GM12878 (cell line): ENCODE data around the gene NEAT1. TPM values are rescaled to one million over a fixed set of nuclear protein-coding genes. Genes with fewer than 3 reads are reported as not detected.

Experiments
- ATAC-seq: fragments of 200-7000 bp; cut with Tn5 transposase; 3 replicates; pipeline ENCODE4 v1.9.1; 2020; ENCODE audit warnings: mild to moderate bottlenecking, moderate library complexity
- BruUV-seq: library from RNA; stranded (reverse); fragments of 400-500 nt; replicated peaks from 2 replicates; lab custom pipeline; 2021; lab: Mats Ljungman, UMichigan
- CTCF ChIA-PET: fragments of 300-600 bp; sonication (Branson Sonifier 250); formaldehyde crosslinking; extraction: SDS; loops from one replicate; lab custom pipeline; 2021; ENCODE audit warnings: inconsistent platforms; lab: Yijun Ruan, JAX
- POLR2A ChIA-PET: fragments of 350-600 bp; formaldehyde crosslinking; extraction: SDS; loops from one replicate; lab custom pipeline; 2021; ENCODE audit warnings: inconsistent platforms; lab: Charles Lee
- RAD21 ChIA-PET: fragments of 300-600 bp; sonication (Branson Sonifier 250); formaldehyde crosslinking; loops from one replicate; lab custom pipeline; 2023; ENCODE audit warnings: antibody characterized with exemption; ENCODE audit not compliant: unreplicated experiment; lab: Charles Lee
- SMC1A ChIA-PET: fragments of 300-600 bp; sonication (Branson Sonifier 250); formaldehyde crosslinking; loops from one replicate; lab custom pipeline; 2023; ENCODE audit not compliant: unreplicated experiment, uncharacterized antibody; lab: Charles Lee
- DNase-seq: peaks from one replicate; pipeline ENCODE4 v3.0.0-alpha.2; 2011; ENCODE audit warnings: low read depth, low spot score
- FAIRE-seq: peaks from 3 replicates; lab custom pipeline; 2011; peaks lifted over from hg19 to GRCh38; lab: Jason Lieb, UNC
- H2AFZ ChIP-seq: 2 replicates; pipeline ENCODE4 v1.6.0; 2011; ENCODE audit warnings: low read depth, low read length, control low read depth; ENCODE audit not compliant: control insufficient read depth
- H3K27ac ChIP-seq: 2 replicates; pipeline ENCODE4 v1.5.1; 2011; ENCODE audit warnings: control low read depth; ENCODE audit not compliant: control insufficient read depth, insufficient read depth
- H3K27me3 ChIP-seq, 2 experiments: replicated peaks in 1 of 2; 2 replicates each; pipeline versions ENCODE4 v1.6.0 to v1.6.1; 2011; ENCODE audit warnings: low read length in 1 of 2; ENCODE audit not compliant: control insufficient read depth in 2 of 2, insufficient read depth in 2 of 2
- H3K36me3 ChIP-seq, 2 experiments: 2 replicates each; pipeline ENCODE4 v1.5.1; 2011; ENCODE audit warnings: low read length in 1 of 2; ENCODE audit not compliant: control insufficient read depth in 2 of 2, insufficient read depth in 2 of 2
- H3K4me1 ChIP-seq: 2 replicates; pipeline ENCODE4 v1.6.1; 2011; ENCODE audit warnings: mild to moderate bottlenecking, low read length, moderate library complexity, mixed read lengths; ENCODE audit not compliant: control insufficient read depth, insufficient read depth
- H3K4me2 ChIP-seq: 2 replicates; pipeline ENCODE4 v1.6.0; 2011; ENCODE audit warnings: control low read depth; ENCODE audit not compliant: control insufficient read depth, insufficient read depth
- H3K4me3 ChIP-seq: fragments of 200-600 bp; sonication (generic); 2 replicates; pipeline ENCODE4 v1.5.1; 2016
- H3K79me2 ChIP-seq: 2 replicates; pipeline ENCODE4 v1.6.0; 2011; ENCODE audit warnings: low read length; ENCODE audit not compliant: control insufficient read depth, insufficient read depth
- H3K9ac ChIP-seq: 2 replicates; pipeline ENCODE4 v1.8.0; 2011; ENCODE audit warnings: low read length, control low read depth, mixed read lengths; ENCODE audit not compliant: control insufficient read depth, insufficient read depth
- H3K9me3 ChIP-seq: replicated peaks from 3 replicates; pipeline ENCODE4 v1.5.1; 2011; ENCODE audit warnings: mild to moderate bottlenecking, low read length; ENCODE audit not compliant: control insufficient read depth, insufficient read depth
- H4K20me1 ChIP-seq: 2 replicates; pipeline ENCODE4 v1.6.0; 2011; ENCODE audit not compliant: control insufficient read depth, insufficient read depth
- ATF2 ChIP-seq: IDR thresholded peaks from 2 replicates; pipeline ENCODE4 v1.6.1; 2012; ENCODE audit warnings: low read length, inconsistent platforms
- BCLAF1 ChIP-seq: fragments of 450-650 bp; IDR thresholded peaks from 2 replicates; pipeline ENCODE4 v1.6.1; 2017; ENCODE audit warnings: antibody characterized with exemption, mild to moderate bottlenecking, moderate library complexity
- CBFB ChIP-seq: IDR thresholded peaks from 2 replicates; pipeline ENCODE4 v1.6.1; 2016; ENCODE audit warnings: antibody characterized with exemption, low read depth
- CHD2 ChIP-seq: IDR thresholded peaks from 2 replicates; pipeline ENCODE4 v1.6.1; 2011; ENCODE audit warnings: low read depth, low read length, improper control_type of control experiment, borderline replicate concordance
- ELK1 ChIP-seq: IDR thresholded peaks from 2 replicates; pipeline ENCODE4 v1.6.1; 2012; ENCODE audit warnings: low read depth, low read length, improper control_type of control experiment
- EZH2 ChIP-seq: IDR thresholded peaks from 2 replicates; pipeline ENCODE4 v1.6.1; 2012; ENCODE audit warnings: low read depth, mild to moderate bottlenecking, control low read depth, inconsistent platforms, low read length, borderline replicate concordance; ENCODE audit not compliant: control insufficient read depth
- GABPA ChIP-seq: IDR thresholded peaks from 2 replicates; pipeline ENCODE4 v1.6.1; 2014; ENCODE audit warnings: antibody characterized with exemption, low read depth, mild to moderate bottlenecking, inconsistent platforms
- LARP7 ChIP-seq: fragments of 450-650 bp; IDR thresholded peaks from 2 replicates; pipeline ENCODE4 v1.6.1; 2017; ENCODE audit warnings: mild to moderate bottlenecking
- RAD21 ChIP-seq: IDR thresholded peaks from 2 replicates; pipeline ENCODE4 v1.6.1; 2011; ENCODE audit warnings: mild to moderate bottlenecking, low read depth, low read length, moderate library complexity; ENCODE audit not compliant: insufficient read depth
- ZBTB33 ChIP-seq: fragments of 450-650 bp; IDR thresholded peaks from 2 replicates; pipeline ENCODE4 v1.6.1; 2017; ENCODE audit warnings: mild to moderate bottlenecking
- WGBS: methylation state at CpG from one replicate; pipeline ENCODE4 v1.1.6; 2016; ENCODE audit warnings: low lambda C conversion rate; ENCODE audit not compliant: insufficient replicate concordance, insufficient coverage; ENCODE audit errors: missing lambda C conversion rate; 5-methylcytosine and 5-hydroxymethylcytosine counted together
- in situ Hi-C: fragments of 300-500 bp; cut with MboI; formaldehyde crosslinking; loops from 9 replicates; pipeline ENCODE4 v1.14.3; 2018; ENCODE audit warnings: mixed read lengths
- intact Hi-C: fragments of 100-400 bp; cut with micrococcal nuclease; formaldehyde crosslinking; loops from one replicate; pipeline ENCODE4 v1.14.2; 2022; ENCODE audit not compliant: unreplicated experiment
- polyA plus RNA-seq, 11 experiments: library from polyadenylated mRNA; depleted of rRNA in 4 of 11; unstranded in 6 of 11; stranded (reverse) in 5 of 11; fragments of >200 nt; fragmentation: Nextera tagmentation in 4 of 11; fragmentation: Illumina TruSeq in 1 of 11; extraction: Ambion mirVana in 4 of 11; extraction: Trizol in 1 of 11; gene quantifications; 1 replicate in 1 of 11; 2 replicates in 10 of 11; pipeline versions ENCODE4 v1.2.1 to v1.2.3, GENCODE V29; 2011 to 2016; ENCODE audit warnings: inconsistent platforms in 2 of 11, missing spikeins in 2 of 11, low read depth in 1 of 11
- total RNA-seq, 4 experiments: library from RNA; depleted of rRNA in 3 of 4; stranded (reverse); fragments of >200 nt in 3 of 4; fragmentation: Illumina TruSeq in 1 of 4; extraction: Trizol in 1 of 4; gene quantifications; 2 replicates each; pipeline versions ENCODE4 v1.2.1 to v1.2.3, GENCODE V29; 2013 to 2021
- TF ChIP-seq, protein P1 (sequence below): fragments of 150-350 bp; IDR thresholded peaks from 2 replicates; pipeline ENCODE4 v1.6.1; 2014; ENCODE audit warnings: mild to moderate bottlenecking, low read depth, low read length

The NEAT1 gene
- total and polyA plus RNA-seq, 10 of the 15 experiments (the other 5 are each of a cell fraction or from before 2014, with no cell fraction given), result 13.6 to 328 (median 69.4) TPM

GRCh38 chr11:65473278-65473860 is 50.8 kb downstream of the NEAT1 start:
- no peaks in the 10 kb centered on the region for H3K27me3 ChIP-seq
- peak overlapping the region; percentile 76; the same call in 1 of the 2 replicates for H3K27ac ChIP-seq
- FAIRE-seq (no peak), DNase-seq (no peak), ATAC-seq (no peak)
- POLR2A ChIA-PET, result interaction anchor here (0.6 to 6.2 kb wide), 6 partner anchors 14 to 33 kb away, joined by 3 to 105 read pairs (median 18); partner anchors contain the start of gene MALAT1
- in situ Hi-C loops (no loop called here), intact Hi-C loops (no loop called here)
- H3K79me2 ChIP-seq, result peaks cover 40% of the 10 kb centered on the region
- no peaks in the 10 kb centered on the region for H3K36me3 ChIP-seq
- RAD21 ChIA-PET, result interaction anchor here (4.6 to 11.0 kb wide), 3 partner anchors 25 to 54 kb away, joined by 66 to 224 read pairs (median 179); partner anchors contain the start of genes MALAT1 and NEAT1
- H3K4me2 ChIP-seq, result no peak overlapping the region
- H3K4me1 ChIP-seq, result peaks cover 31% of the 10 kb centered on the region
- CTCF ChIA-PET, result interaction anchor here (0.6 to 17.2 kb wide), 3 partner anchors 26 to 67 kb away, joined by 3 to 728 read pairs (median 362); partner anchors contain the start of genes MALAT1 and NEAT1
- no peak overlapping the region for H2AFZ ChIP-seq
- no TSS peak for BruUV-seq
- no peaks in the 10 kb centered on the region for H3K9me3 ChIP-seq
- WGBS, result 86% methylated on average over 7 of the region's 7 CpGs
- SMC1A ChIA-PET, result interaction anchor here (1.0 to 13.3 kb wide), 5 partner anchors 15 to 66 kb away, joined by 5 to 481 read pairs (median 9); partner anchors contain the start of genes MALAT1 and NEAT1
- no peaks in the 10 kb centered on the region for H4K20me1 ChIP-seq
- H3K9ac ChIP-seq, result no peak overlapping the region
- H3K4me3 ChIP-seq, result no peak overlapping the region
- no peak for TF ChIP-seq GABPA
- no peak for TF ChIP-seq ZBTB33
- TF ChIP-seq, protein P1, sequence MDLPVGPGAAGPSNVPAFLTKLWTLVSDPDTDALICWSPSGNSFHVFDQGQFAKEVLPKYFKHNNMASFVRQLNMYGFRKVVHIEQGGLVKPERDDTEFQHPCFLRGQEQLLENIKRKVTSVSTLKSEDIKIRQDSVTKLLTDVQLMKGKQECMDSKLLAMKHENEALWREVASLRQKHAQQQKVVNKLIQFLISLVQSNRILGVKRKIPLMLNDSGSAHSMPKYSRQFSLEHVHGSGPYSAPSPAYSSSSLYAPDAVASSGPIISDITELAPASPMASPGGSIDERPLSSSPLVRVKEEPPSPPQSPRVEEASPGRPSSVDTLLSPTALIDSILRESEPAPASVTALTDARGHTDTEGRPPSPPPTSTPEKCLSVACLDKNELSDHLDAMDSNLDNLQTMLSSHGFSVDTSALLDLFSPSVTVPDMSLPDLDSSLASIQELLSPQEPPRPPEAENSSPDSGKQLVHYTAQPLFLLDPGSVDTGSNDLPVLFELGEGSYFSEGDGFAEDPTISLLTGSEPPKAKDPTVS, result no peak
- TF ChIP-seq CHD2, result no peak
- no peak for TF ChIP-seq LARP7
- TF ChIP-seq CBFB, result no peak
- TF ChIP-seq ATF2, result no peak
- TF ChIP-seq EZH2, result no peak
- TF ChIP-seq BCLAF1, result no peak
- TF ChIP-seq ELK1, result no peak
- no peak for TF ChIP-seq RAD21
